ENCODE data around the gene BPIFB3. TPM values are rescaled to one million over a fixed set of nuclear protein-coding genes. Genes with fewer than 3 reads are reported as not detected.

Gene BPIFB3
- total and polyA plus RNA-seq, 2 of the 13 experiments (the other 11 are each of a cell fraction or from before 2014, with no cell fraction given) = 0.09 TPM; not detected in 1

- TF ChIP-seq, protein P1, sequence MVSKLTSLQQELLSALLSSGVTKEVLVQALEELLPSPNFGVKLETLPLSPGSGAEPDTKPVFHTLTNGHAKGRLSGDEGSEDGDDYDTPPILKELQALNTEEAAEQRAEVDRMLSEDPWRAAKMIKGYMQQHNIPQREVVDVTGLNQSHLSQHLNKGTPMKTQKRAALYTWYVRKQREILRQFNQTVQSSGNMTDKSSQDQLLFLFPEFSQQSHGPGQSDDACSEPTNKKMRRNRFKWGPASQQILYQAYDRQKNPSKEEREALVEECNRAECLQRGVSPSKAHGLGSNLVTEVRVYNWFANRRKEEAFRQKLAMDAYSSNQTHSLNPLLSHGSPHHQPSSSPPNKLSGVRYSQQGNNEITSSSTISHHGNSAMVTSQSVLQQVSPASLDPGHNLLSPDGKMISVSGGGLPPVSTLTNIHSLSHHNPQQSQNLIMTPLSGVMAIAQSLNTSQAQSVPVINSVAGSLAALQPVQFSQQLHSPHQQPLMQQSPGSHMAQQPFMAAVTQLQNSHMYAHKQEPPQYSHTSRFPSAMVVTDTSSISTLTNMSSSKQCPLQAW (CRISPR knock-in tag; IDR thresholded peaks at IDR 0.05) = peak; percentile 55; the same call in 1 of the 2 replicates
- peak; percentile 71 for TF ChIP-seq XRCC5 (optimal IDR thresholded peaks at IDR 0.05; ENCODE audit: low read length)
- no peak for TF ChIP-seq ADNP (CRISPR knock-in tag; IDR thresholded peaks at IDR 0.05)
- TF ChIP-seq TBP (CRISPR knock-in tag; IDR thresholded peaks at IDR 0.05) = no peak
- TF ChIP-seq ZNF317 (CRISPR knock-in tag; IDR thresholded peaks at IDR 0.05) = peak; percentile 34; the same call in 1 of the 2 replicates
- 0 out of 2 replicates have a peak, but pooled peaks have one; percentile 3 for TF ChIP-seq MEIS1 (CRISPR knock-in tag; IDR thresholded peaks at IDR 0.05; ENCODE audit: borderline replicate concordance)
- no peak for TF ChIP-seq TAF1 (CRISPR knock-in tag; IDR thresholded peaks at IDR 0.05)
- no peak for TF ChIP-seq THYN1 (CRISPR knock-in tag; IDR thresholded peaks at IDR 0.05; ENCODE audit: borderline replicate concordance, low read depth)
- TF ChIP-seq, protein P2, sequence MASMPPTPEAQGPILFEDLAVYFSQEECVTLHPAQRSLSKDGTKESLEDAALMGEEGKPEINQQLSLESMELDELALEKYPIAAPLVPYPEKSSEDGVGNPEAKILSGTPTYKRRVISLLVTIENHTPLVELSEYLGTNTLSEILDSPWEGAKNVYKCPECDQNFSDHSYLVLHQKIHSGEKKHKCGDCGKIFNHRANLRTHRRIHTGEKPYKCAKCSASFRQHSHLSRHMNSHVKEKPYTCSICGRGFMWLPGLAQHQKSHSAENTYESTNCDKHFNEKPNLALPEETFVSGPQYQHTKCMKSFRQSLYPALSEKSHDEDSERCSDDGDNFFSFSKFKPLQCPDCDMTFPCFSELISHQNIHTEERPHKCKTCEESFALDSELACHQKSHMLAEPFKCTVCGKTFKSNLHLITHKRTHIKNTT (CRISPR knock-in tag; IDR thresholded peaks at IDR 0.05) = no peak
- TF ChIP-seq KDM4B (CRISPR knock-in tag; IDR thresholded peaks at IDR 0.05) = 0 out of 2 replicates have a peak, but pooled peaks have one; percentile 41
- no peak for TF ChIP-seq DR1 (CRISPR knock-in tag; IDR thresholded peaks at IDR 0.05)
- TF ChIP-seq ELF3 (CRISPR knock-in tag; IDR thresholded peaks at IDR 0.05) = 0 out of 2 replicates have a peak, but pooled peaks have one; percentile 9
- TF ChIP-seq ZMYM2 (CRISPR knock-in tag; IDR thresholded peaks at IDR 0.05) = 0 out of 2 replicates have a peak, but pooled peaks have one; percentile 22
- TF ChIP-seq ATF7-NPFF (CRISPR knock-in tag; IDR thresholded peaks at IDR 0.05; ENCODE audit: low read depth) = peak; percentile 16; the same call in 1 of the 2 replicates
- no peak for TF ChIP-seq MAFK (conservative IDR thresholded peaks at IDR 0.05 in 1 of 2, IDR thresholded peaks at IDR 0.05 in 1 of 2; ENCODE audit: low read length in 2 of 2)
- TF ChIP-seq ETV5 (CRISPR knock-in tag; IDR thresholded peaks at IDR 0.05; ENCODE audit: borderline replicate concordance) = peak; percentile 20; the same call in 1 of the 2 replicates
- no peak for TF ChIP-seq RFX1 (IDR thresholded peaks at IDR 0.05)
- no peak for TF ChIP-seq ZNF446 (CRISPR knock-in tag; IDR thresholded peaks at IDR 0.05)
- TF ChIP-seq, protein P3, sequence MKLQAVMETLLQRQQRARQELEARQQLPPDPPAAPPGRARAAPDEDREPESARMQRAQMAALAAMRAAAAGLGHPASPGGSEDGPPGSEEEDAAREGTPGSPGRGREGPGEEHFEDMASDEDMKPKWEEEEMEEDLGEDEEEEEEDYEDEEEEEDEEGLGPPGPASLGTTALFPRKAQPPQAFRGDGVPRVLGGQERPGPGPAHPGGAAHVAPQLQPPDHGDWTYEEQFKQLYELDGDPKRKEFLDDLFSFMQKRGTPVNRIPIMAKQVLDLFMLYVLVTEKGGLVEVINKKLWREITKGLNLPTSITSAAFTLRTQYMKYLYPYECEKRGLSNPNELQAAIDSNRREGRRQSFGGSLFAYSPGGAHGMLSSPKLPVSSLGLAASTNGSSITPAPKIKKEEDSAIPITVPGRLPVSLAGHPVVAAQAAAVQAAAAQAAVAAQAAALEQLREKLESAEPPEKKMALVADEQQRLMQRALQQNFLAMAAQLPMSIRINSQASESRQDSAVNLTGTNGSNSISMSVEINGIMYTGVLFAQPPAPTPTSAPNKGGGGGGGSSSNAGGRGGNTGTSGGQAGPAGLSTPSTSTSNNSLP (IDR thresholded peaks at IDR 0.05; ENCODE audit: low read depth, low read length) = 0 out of 2 replicates have a peak, but pooled peaks have one; percentile 33
- no peak for TF ChIP-seq NR2F2 (IDR thresholded peaks at IDR 0.05; ENCODE audit: borderline replicate concordance, low read depth)
- peak; percentile 82 for TF ChIP-seq CTCF (CRISPR knock-in tag; IDR thresholded peaks at IDR 0.05)
- TF ChIP-seq MED1 (CRISPR knock-in tag; IDR thresholded peaks at IDR 0.05) = peak; percentile 40; the same call in 1 of the 2 replicates
- TF ChIP-seq, protein P4, sequence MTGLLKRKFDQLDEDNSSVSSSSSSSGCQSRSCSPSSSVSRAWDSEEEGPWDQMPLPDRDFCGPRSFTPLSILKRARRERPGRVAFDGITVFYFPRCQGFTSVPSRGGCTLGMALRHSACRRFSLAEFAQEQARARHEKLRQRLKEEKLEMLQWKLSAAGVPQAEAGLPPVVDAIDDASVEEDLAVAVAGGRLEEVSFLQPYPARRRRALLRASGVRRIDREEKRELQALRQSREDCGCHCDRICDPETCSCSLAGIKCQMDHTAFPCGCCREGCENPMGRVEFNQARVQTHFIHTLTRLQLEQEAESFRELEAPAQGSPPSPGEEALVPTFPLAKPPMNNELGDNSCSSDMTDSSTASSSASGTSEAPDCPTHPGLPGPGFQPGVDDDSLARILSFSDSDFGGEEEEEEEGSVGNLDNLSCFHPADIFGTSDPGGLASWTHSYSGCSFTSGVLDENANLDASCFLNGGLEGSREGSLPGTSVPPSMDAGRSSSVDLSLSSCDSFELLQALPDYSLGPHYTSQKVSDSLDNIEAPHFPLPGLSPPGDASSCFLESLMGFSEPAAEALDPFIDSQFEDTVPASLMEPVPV (CRISPR knock-in tag; IDR thresholded peaks at IDR 0.05) = no peak
- no peak for TF ChIP-seq KLF15 (CRISPR knock-in tag; IDR thresholded peaks at IDR 0.05; ENCODE audit: borderline replicate concordance)
Measured at GRCh38 chr20:33005132-33005566, 48.6 kb upstream of the BPIFB3 start (continued).
